ENCODE data around the gene SPAG8.

GRCh38 chr9:35856206-35856605 is 44.1 kb upstream of the SPAG8 start:
- no peak for TF ChIP-seq EZH2 (IDR thresholded peaks at IDR 0.05; ENCODE audit: borderline replicate concordance, low read length)
- no peak for TF ChIP-seq CTCF (IDR thresholded peaks at IDR 0.05; ENCODE audit: low read length)

All from OCI-LY1 (cell line).